Measurements from ENCODE around the gene FAM13A. TPM values are rescaled to one million over a fixed set of nuclear protein-coding genes. Genes with fewer than 3 reads are reported as not detected.

FAM13A gene
- total and polyA plus RNA-seq, 2 of the 4 experiments (the other 2 are of a cell fraction): 13.1 to 22.0 TPM

- Histone ChIP-seq H3K9me3 (ENCODE audit: control insufficient read depth, insufficient read depth, low read length) (no peaks in the 10 kb centered on the region), H3K23ac (ENCODE audit: low read depth, low read length) (no peak overlapping the region), H2AFZ (replicated peaks; ENCODE audit: low read length, poor library complexity) (no peak overlapping the region), H3K56ac (ENCODE audit: extremely low read depth, insufficient read depth, low read length) (no peak overlapping the region), H3K27ac (ENCODE audit: insufficient read depth, low read length) (no peak overlapping the region), H3K14ac (replicated peaks; ENCODE audit: low read depth, low read length) (no peak overlapping the region), H3K79me1 (ENCODE audit: low read depth in 1 of 2, low read length in 2 of 2) (peaks cover 6 to 8% of the 10 kb centered on the region in 2 experiments; a peak in 2 of 4 replicates), H3K36me3 (ENCODE audit: control insufficient read depth, insufficient read depth, low read length) (peaks cover 3% of the 10 kb centered on the region; the same call in 1 of the 2 replicates), H4K8ac (ENCODE audit: low read depth in 2 of 2, low read length in 2 of 2) (no peak overlapping the region), H3K4me2 (ENCODE audit: low read depth, low read length) (no peak overlapping the region), H4K20me1 (ENCODE audit: insufficient read depth, low read length) (0 out of 2 replicates have a peak, but pooled peaks cover 3% of the 10 kb centered on the region), H3K4me1 (ENCODE audit: control insufficient read depth, insufficient read depth, low read length) (peaks cover 2% of the 10 kb centered on the region; the same call in 1 of the 2 replicates), H2BK120ac (ENCODE audit: low read depth, low read length) (no peak overlapping the region), H3K4me3 (ENCODE audit: insufficient read depth, low read depth, low read length) (no peak overlapping the region), H2AK9ac (replicated peaks; ENCODE audit: low read depth, low read length, poor library complexity) (no peak overlapping the region), H3K18ac (ENCODE audit: low read depth, low read length) (no peak overlapping the region; the same call in 1 of the 2 replicates), H4K5ac (ENCODE audit: low read depth, low read length) (no peak overlapping the region; the same call in 1 of the 2 replicates), H2BK15ac (ENCODE audit: low read depth, low read length) (no peak overlapping the region), H2BK20ac (ENCODE audit: low read depth, low read length) (no peak overlapping the region), H2BK5ac (ENCODE audit: low read depth, low read length, poor library complexity, severe bottlenecking) (peak overlapping the region; percentile 29), H3K9ac (ENCODE audit: low read depth, low read length) (no peak overlapping the region), H3K4ac (ENCODE audit: low read depth, low read length) (no peak overlapping the region), H3K9me1 (ENCODE audit: insufficient read depth, low read length) (peaks cover 3% of the 10 kb centered on the region; the same call in 1 of the 2 replicates), H4K91ac (ENCODE audit: insufficient read depth, low read depth, low read length) (no peak overlapping the region), H3K27me3 (ENCODE audit: control insufficient read depth, insufficient read depth, low read length) (no peaks in the 10 kb centered on the region), H2AK5ac (ENCODE audit: low read depth, low read length) (no peak overlapping the region)
- CTCF ChIA-PET: no interaction called here
- ATAC-seq (ENCODE audit: low read depth): no peak
- in situ Hi-C loops (cut with MboI; ENCODE audit: low sequenced_read_pairs) (no loop called here), dilution Hi-C loops (cut with HindIII; ENCODE audit: low sequenced_read_pairs, unreplicated experiment) (no loop called here), intact Hi-C loops (cut with micrococcal nuclease) (no loop called here)
- TF ChIP-seq MAFK (IDR thresholded peaks at IDR 0.05; ENCODE audit: low read depth, low read length) (peak; percentile 74), CHD1 (IDR thresholded peaks at IDR 0.05; ENCODE audit: low read depth, low read length) (no peak), NFE2L2 (IDR thresholded peaks at IDR 0.05; ENCODE audit: low read depth, low read length) (peak; percentile 98)
- no TSS peak for BruUV-seq (replicated peaks)
- no peak for DNase-seq
- POLR2A ChIA-PET (ENCODE audit: unreplicated experiment): no interaction called here
Measured at GRCh38 chr4:88797725-88798124, 259.3 kb downstream of the FAM13A start.

Measured in IMR-90 (cell line).